Activated naive CD8-positive, alpha-beta T cell treated with anti-CD3 and anti-CD28 coated beads for 36 hours (primary cell): ENCODE results near the gene LCN12. TPM values are rescaled to one million over a fixed set of nuclear protein-coding genes. Genes with fewer than 3 reads are reported as not detected.

Experiments
- DNase-seq: peaks from one replicate; pipeline ENCODE4 v3.0.0; 2021
- H3K27ac Mint-ChIP-seq: one replicate; pipeline ENCODE4 v1.8.0; 2022; ENCODE audit warnings: mild to moderate bottlenecking, moderate library complexity, mixed read lengths
- H3K27me3 Mint-ChIP-seq: one replicate; pipeline ENCODE4 v1.8.0; 2022; ENCODE audit warnings: mild to moderate bottlenecking, mixed read lengths
- H3K36me3 Mint-ChIP-seq: one replicate; pipeline ENCODE4 v1.8.0; 2021; ENCODE audit warnings: mild to moderate bottlenecking, mixed read lengths
- H3K4me1 Mint-ChIP-seq: one replicate; pipeline ENCODE4 v1.8.0; 2021; ENCODE audit warnings: mixed read lengths
- H3K4me3 Mint-ChIP-seq: one replicate; pipeline ENCODE4 v1.8.0; 2022; ENCODE audit warnings: mild to moderate bottlenecking, moderate library complexity, mixed read lengths
- H3K9me3 Mint-ChIP-seq: one replicate; pipeline ENCODE4 v1.8.0; 2022; ENCODE audit warnings: mixed read lengths
- total RNA-seq, 2 experiments: library from RNA; stranded (reverse); gene quantifications; one replicate each; pipeline ENCODE4 v1.2.3, GENCODE V29; 2021

The LCN12 gene
- total RNA-seq, 2 experiments from 2014 or later = 0.84 to 1.2 TPM

DNA sequence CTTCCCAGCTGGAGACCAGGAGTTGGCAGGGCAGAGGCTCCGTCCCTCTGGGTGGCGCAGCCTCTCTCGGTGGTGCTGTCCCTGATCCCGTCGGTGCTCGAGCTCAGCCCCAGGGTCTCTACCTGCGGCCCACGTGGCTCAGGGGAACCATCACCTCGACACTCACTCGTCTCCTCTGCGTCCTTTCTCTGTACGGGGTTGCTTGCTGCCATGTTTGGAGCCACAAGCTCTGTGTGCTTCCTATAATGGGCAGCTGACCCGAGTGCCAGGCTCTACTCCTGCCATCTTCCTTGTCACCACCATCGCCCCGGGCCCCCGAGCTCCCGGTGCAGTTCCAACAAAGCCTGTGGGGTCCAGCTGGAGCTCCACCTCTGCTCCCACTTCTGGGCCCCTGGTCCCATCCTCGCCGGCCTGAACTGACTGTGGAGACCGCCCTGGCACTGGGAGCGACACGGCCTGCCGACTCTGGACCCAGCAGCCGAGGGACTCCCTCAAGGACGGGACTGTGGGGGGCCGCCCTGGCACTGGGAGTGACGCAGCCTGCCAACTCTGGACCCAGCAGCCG is 12.6 kb upstream of the LCN12 start:
- no peak overlapping the region for H3K27ac Mint-ChIP-seq

GRCh38 chr9:136939996-136940525 is 12.0 kb upstream of the LCN12 start:
- Mint-ChIP-seq H3K4me3 (no peak overlapping the region), H3K4me1 (peaks cover 6% of the 10 kb centered on the region), H3K36me3 (peaks cover 19% of the 10 kb centered on the region), H3K9me3 (no peaks in the 10 kb centered on the region), H3K27me3 (no peaks in the 10 kb centered on the region), H3K27ac (no peak overlapping the region)
- DNase-seq = no peak

More for the DNA sequence above, 12.6 kb upstream of the LCN12 start:
- Mint-ChIP-seq H3K4me3 (no peak overlapping the region), H3K4me1 (peaks cover 3% of the 10 kb centered on the region), H3K9me3 (no peaks in the 10 kb centered on the region), H3K36me3 (peaks cover 19% of the 10 kb centered on the region), H3K27me3 (no peaks in the 10 kb centered on the region)
- DNase-seq = no peak

DNA sequence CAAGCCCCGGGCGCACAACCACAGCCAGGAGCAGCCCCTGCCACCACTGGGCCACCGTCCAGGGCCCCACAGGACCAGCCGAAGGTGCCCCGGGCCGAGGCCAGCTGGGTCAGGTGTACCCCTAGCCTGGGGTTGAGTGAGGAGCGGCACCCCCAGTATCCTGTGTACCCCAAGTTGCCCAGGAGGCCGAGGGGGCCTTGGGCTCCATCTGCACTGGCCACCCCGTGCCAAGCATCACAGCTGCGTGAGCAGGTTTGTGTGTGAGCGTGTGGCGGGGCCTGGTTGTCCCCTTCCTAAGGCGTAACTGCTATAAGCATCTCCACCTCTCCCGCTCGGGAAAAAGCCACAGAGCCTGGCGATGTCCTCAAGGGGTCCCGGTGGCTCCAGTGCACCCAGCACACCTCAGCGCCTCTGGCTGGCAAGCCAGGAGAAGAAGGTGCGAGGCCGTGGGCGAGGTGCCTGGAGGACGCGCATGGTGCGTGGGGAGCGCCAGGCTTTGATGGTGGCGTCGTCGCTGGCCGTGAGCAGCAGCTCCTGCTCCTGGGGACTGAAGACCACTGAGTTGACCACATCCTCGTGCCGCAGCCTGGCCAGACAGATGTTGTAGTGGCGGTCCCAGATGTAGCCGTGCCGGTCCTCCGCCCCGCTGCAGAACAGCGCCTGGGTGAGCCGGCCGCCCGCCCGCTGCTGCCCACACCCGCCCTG is 11.4 kb upstream of the LCN12 start:
- H3K27me3 Mint-ChIP-seq = no peaks in the 10 kb centered on the region
- H3K27ac Mint-ChIP-seq = no peak overlapping the region
- H3K9me3 Mint-ChIP-seq = no peaks in the 10 kb centered on the region
- no peak for DNase-seq
- H3K4me1 Mint-ChIP-seq = peaks cover 6% of the 10 kb centered on the region
- H3K36me3 Mint-ChIP-seq = peaks cover 19% of the 10 kb centered on the region
- no peak overlapping the region for H3K4me3 Mint-ChIP-seq

DNA sequence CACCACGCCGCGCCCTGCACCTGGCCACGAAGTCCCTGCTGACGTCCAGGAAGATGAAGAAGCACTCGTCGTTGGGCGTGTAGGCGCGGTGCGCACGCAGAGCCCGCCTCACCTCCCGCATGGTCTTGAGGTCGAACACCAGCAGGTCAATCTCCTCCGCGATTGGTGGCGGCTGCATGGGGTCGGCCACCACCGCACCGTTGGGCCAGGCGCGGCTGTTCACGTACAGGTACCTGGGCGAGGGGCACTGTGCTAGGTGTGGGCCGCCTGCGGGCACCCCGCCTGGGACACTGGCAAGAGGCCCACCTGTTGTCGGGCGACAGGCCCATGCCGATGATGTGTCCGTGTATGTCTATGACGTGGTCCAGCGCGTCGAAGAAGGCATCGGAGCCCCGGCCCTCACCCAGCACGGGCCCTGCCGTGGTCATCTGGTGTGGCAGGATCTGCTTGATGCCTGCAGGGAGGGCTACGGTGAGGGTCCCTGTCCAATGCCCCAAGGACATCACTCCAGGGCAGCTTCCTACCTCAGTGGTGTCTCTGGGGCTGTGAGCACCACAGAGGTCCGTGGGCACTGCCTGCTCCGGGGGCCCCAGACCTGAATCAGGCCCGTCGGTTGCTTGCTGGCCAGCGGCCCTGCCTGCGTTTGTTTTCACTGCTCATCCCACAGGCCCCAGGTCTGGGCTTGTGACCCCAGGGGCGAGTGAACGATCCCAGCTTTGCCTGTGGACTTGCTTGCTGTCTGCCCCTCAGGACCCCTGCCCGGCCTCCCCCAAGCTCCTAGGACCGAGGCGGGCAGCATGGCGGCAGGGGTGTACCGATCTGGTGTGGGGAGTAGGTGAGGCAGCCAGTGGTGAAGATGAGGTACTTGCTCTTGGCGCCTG is 10.6 kb upstream of the LCN12 start:
- Mint-ChIP-seq H3K4me1 (peaks cover 6% of the 10 kb centered on the region), H3K27me3 (no peaks in the 10 kb centered on the region), H3K4me3 (no peak overlapping the region), H3K9me3 (no peaks in the 10 kb centered on the region), H3K27ac (no peak overlapping the region), H3K36me3 (peaks cover 19% of the 10 kb centered on the region)
- DNase-seq = no peak

GRCh38 chr9:136942112-136942880 is 9.8 kb upstream of the LCN12 start:
- Mint-ChIP-seq H3K4me3 (peak overlapping the region; percentile 45), H3K36me3 (peaks cover 16% of the 10 kb centered on the region), H3K4me1 (peaks cover 3% of the 10 kb centered on the region), H3K9me3 (no peaks in the 10 kb centered on the region), H3K27me3 (no peaks in the 10 kb centered on the region), H3K27ac (no peak overlapping the region)
- no peak for DNase-seq

- Mint-ChIP-seq H3K36me3 (peaks cover 12% of the 10 kb centered on the region), H3K4me1 (peaks cover 3% of the 10 kb centered on the region), H3K27ac (no peak overlapping the region), H3K4me3 (peak overlapping the region; percentile 81), H3K9me3 (no peaks in the 10 kb centered on the region), H3K27me3 (no peaks in the 10 kb centered on the region)
- DNase-seq = no peak
These were observed 9.2 kb upstream of the LCN12 start for GRCh38 chr9:136942881-136943230.

GRCh38 chr9:136943291-136944211 is 8.5 kb upstream of the LCN12 start:
- H3K4me3 Mint-ChIP-seq = peak overlapping the region; percentile 81
- H3K9me3 Mint-ChIP-seq = no peaks in the 10 kb centered on the region
- peaks cover 12% of the 10 kb centered on the region for H3K36me3 Mint-ChIP-seq
- H3K4me1 Mint-ChIP-seq = peaks cover 3% of the 10 kb centered on the region
- peak; percentile 61 for DNase-seq
- H3K27me3 Mint-ChIP-seq = no peaks in the 10 kb centered on the region
- H3K27ac Mint-ChIP-seq = peak overlapping the region; percentile 82

DNA sequence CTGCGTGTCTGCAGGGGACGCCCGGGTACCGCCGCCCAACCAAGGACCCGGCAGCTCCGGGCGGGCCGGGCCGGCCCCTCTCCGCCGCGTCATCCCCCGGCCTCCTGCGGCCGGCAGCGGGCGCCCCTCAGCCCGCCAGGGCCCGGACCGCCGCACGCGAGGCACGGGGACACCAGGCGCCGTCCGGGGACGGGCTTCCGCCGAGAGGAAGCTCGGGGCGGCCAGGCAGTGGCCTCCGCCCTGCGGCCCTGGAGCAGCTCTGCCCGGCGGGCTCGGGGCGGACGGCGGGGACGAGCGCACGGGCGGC is 7.9 kb upstream of the LCN12 start:
- no peaks in the 10 kb centered on the region for H3K9me3 Mint-ChIP-seq
- peaks cover 8% of the 10 kb centered on the region for H3K36me3 Mint-ChIP-seq
- DNase-seq = no peak
- peak overlapping the region; percentile 81 for H3K4me3 Mint-ChIP-seq
- H3K4me1 Mint-ChIP-seq = peaks cover 6% of the 10 kb centered on the region
- no peaks in the 10 kb centered on the region for H3K27me3 Mint-ChIP-seq
- no peak overlapping the region for H3K27ac Mint-ChIP-seq

DNA sequence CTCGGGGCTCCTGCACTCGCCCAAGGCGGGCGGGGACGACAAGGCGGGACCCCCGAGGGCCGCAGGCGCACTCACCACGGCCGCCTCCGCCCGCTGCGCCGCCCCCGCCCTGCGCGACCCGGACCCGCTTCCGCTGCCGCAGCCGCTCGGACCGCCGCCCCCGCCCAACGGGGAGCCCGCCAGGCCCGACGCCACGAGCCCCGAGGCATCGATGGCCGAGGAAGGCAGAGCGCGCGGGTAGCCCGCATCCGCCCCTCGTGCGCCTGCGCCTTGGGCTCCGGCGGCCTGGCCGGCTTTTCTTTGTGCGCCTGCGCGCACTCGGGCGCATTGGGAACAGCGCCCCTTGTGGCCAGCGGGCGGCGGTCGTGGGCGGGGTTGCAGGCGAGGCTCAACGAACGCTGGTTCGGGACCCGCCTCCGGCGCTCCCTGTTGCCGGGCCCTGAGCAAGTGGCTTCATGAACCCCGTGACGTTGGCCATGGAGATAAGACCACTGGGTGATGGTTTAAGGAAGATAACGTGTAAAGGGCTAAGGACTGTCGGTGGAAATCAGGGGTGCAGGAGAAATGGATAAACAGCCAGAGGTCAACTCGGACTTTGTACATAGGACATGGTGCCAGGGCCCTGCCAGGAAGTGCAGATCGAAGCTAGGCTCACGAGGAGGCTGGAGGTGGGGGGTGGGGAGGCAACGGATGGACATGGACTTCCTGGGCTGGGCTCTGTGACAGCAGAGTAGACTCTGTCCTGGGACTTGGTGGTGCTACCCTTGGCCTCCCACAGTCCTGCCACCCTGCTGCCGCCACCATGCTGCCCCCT is 7.3 kb upstream of the LCN12 start, which contains the start of the genes C8G and FBXW5:
Gene C8G (plus strand): TSS at position 725 of the 814 bp plus-strand sequence. CDS start 78 bp downstream, at position 803.
Gene FBXW5 (minus strand): TSS at position 220 of the 814 bp plus-strand sequence. CDS start 655 bp downstream, outside the sequence.
- Mint-ChIP-seq H3K9me3 (no peaks in the 10 kb centered on the region), H3K4me3 (peak within 1 kb of the TSS; percentile 81)

DNA sequence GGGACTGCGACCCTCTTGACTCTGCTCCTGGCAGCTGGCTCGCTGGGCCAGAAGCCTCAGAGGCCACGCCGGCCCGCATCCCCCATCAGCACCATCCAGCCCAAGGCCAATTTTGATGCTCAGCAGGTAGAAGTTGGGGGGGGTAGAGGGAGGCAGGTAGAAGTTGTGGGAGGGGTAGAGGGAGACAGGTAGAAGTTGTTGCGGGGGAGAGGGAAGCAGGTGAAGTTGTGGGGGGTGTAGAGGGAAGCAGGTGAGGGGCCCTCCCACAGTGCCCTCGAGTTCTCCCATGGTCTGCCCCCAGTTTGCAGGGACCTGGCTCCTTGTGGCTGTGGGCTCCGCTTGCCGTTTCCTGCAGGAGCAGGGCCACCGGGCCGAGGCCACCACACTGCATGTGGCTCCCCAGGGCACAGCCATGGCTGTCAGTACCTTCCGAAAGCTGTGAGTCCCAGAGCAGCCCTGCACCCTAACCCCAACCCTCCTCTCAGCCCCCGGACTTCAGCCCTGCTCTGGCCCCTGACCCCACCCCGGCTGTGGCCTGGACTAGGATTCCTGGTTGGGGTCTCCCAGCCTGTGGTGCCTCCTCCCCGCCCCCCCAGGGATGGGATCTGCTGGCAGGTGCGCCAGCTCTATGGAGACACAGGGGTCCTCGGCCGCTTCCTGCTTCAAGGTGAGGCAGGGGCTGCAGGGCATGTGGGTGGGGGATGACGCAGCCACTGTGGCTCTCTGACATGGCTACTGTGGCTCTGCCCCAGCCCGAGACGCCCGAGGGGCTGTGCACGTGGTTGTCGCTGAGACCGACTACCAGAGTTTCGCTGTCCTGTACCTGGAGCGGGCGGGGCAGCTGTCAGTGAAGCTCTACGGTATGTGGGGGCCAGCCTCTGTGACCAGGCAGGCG is 6.5 kb upstream of the LCN12 start:
- no peaks in the 10 kb centered on the region for H3K27me3 Mint-ChIP-seq
- no peak for DNase-seq
- no peaks in the 10 kb centered on the region for H3K9me3 Mint-ChIP-seq
- H3K4me3 Mint-ChIP-seq = no peak overlapping the region
- peaks cover 5% of the 10 kb centered on the region for H3K36me3 Mint-ChIP-seq
- H3K27ac Mint-ChIP-seq = no peak overlapping the region
- peaks cover 6% of the 10 kb centered on the region for H3K4me1 Mint-ChIP-seq

More for the DNA sequence above, 7.3 kb upstream of the LCN12 start, which contains the start of the genes C8G and FBXW5:
- Mint-ChIP-seq H3K27ac (peak within 1 kb of the TSS; percentile 82), H3K4me1 (peaks cover 6% of the 10 kb centered on the region), H3K27me3 (no peaks in the 10 kb centered on the region), H3K36me3 (peaks cover 5% of the 10 kb centered on the region)
- peak; percentile 98 for DNase-seq

DNA sequence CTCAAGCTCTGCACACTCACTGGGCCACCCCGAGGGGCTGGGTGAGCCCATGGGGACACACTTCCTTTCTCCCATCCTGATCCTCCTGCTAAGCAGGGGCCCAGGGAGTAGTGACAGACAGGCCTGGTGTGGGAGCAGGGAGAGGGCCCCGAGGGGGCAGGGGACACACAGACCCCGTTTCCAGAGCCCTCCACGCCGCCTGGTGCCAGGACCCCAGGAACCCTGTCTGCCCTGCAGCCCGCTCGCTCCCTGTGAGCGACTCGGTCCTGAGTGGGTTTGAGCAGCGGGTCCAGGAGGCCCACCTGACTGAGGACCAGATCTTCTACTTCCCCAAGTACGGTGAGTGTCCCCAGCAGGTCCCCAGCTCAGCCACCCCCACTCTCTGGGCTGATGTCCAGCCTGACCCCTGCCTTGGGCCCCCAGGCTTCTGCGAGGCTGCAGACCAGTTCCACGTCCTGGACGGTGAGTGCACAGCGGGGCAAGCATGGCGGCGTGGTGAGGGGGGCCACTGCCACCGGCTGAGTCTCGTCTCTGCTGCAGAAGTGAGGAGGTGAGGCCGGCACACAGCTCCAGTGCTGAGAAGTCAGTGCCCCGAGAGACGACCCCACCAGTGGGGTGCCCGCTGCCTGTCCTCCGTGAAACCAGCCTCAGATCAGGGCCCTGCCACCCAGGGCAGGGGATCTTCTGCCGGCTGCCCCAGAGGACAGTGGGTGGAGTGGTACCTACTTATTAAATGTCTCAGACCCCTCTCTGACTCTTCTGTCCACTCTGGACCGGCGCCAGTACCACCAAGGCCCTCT is 5.6 kb upstream of the LCN12 start:
- Mint-ChIP-seq H3K36me3 (peaks cover 2% of the 10 kb centered on the region), H3K4me1 (peaks cover 6% of the 10 kb centered on the region), H3K27me3 (no peaks in the 10 kb centered on the region), H3K27ac (no peak overlapping the region), H3K9me3 (no peaks in the 10 kb centered on the region), H3K4me3 (no peak overlapping the region)
- no peak for DNase-seq
